ENCODE data around the gene GBX2. TPM values are rescaled to one million over a fixed set of nuclear protein-coding genes. Genes with fewer than 3 reads are reported as not detected.

Gene GBX2
- polyA plus RNA-seq, 1 experiment: not detected

- DNase-seq (ENCODE audit: low read depth, low spot score): no peak
- H3K27ac ChIP-seq (ENCODE audit: low read depth, low read length): no peak overlapping the region
These were observed 10.7 kb upstream of the GBX2 start for GRCh38 chr2:236178890-236179235.

DNA sequence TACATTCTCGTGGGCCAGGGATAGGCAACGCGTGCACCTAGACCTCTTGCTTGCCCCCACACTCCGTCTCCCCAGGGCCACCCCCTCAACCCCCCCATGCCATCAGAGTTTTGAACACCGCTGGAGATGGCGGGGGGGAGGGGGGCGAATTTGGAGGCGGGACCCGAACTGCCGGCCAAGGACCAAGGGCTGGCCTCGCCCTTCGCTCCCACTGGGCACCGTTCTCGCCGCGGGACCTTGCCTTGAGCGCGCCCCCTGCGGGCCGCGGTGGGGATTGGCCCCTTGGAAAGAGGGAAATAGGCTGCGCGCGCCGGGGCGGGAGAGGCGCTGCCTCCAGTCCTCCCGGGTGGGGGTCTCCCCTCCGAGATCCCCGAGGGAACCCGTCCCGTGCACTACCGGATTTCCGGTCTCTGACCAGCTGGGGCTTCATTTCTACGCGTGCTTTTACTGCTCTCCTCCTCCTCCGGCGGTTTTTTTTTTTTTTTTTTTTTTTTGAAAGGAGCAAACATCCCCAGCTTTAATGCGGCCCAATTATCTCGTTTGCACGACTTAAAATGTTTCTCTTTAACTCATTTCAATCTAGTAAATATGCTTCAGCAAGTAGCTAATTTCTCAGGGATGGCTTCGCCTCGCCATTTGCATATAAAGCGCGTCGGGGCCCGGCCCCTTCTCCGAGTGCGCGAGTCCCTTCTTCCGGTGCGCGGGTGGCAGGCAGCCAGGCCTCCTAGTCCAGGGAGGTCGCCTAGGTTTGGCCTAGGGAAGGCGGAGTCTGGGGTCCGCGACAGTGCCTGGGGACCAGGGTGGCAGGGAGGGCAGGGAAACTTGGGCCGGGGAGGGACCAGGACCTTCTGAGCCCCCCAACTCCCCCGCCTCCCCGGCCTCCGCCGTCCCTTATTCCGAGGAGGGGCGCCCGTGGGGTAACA is 10.0 kb upstream of the GBX2 start:
- Histone ChIP-seq H3K27me3 (ENCODE audit: control insufficient read depth, insufficient read depth, low read length) (peaks cover 39% of the 10 kb centered on the region), H3K27ac (ENCODE audit: low read depth, low read length) (no peak overlapping the region), H3K4me3 (ENCODE audit: low read depth, low read length) (peak overlapping the region; percentile 56), H3K9me3 (ENCODE audit: control insufficient read depth, insufficient read depth, low read length) (peaks cover 7% of the 10 kb centered on the region; the same call in 1 of the 2 replicates)
- ChIA-PET POLR2A (no interaction called here), CTCF (interaction anchor here (0.6 to 12.7 kb wide), 33 partner anchors 9 to 1066 kb away, joined by 3 to 368 read pairs (median 4); no protein-coding TSS in a partner anchor)
- no peak for DNase-seq (ENCODE audit: low read depth, low spot score)
- TF ChIP-seq CTCF (IDR thresholded peaks at IDR 0.05; ENCODE audit: low read depth, low read length): peak; percentile 80

More at GRCh38 chr2:236178890-236179235, 10.7 kb upstream of the GBX2 start:
- Histone ChIP-seq H3K9me3 (ENCODE audit: control insufficient read depth, insufficient read depth, low read length) (peaks cover 7% of the 10 kb centered on the region; the same call in 1 of the 2 replicates), H3K27me3 (ENCODE audit: control insufficient read depth, insufficient read depth, low read length) (peaks cover 33% of the 10 kb centered on the region), H3K4me3 (ENCODE audit: low read depth, low read length) (peak overlapping the region; percentile 56)
- ChIA-PET CTCF (interaction anchor here (0.5 to 12.7 kb wide), 25 partner anchors 9 to 1067 kb away, joined by 3 to 368 read pairs (median 5); no protein-coding TSS in a partner anchor), POLR2A (no interaction called here)
- TF ChIP-seq CTCF (IDR thresholded peaks at IDR 0.05; ENCODE audit: low read depth, low read length): no peak

GRCh38 chr2:236177604-236177966 is 9.4 kb upstream of the GBX2 start:
- Histone ChIP-seq H3K4me3 (ENCODE audit: low read depth, low read length) (no peak overlapping the region; the same call in 1 of the 2 replicates), H3K27ac (ENCODE audit: low read depth, low read length) (no peak overlapping the region), H3K9me3 (ENCODE audit: control insufficient read depth, insufficient read depth, low read length) (peaks cover 11% of the 10 kb centered on the region; the same call in 1 of the 2 replicates), H3K27me3 (ENCODE audit: control insufficient read depth, insufficient read depth, low read length) (peaks cover 43% of the 10 kb centered on the region)
- no peak for DNase-seq (ENCODE audit: low read depth, low spot score)
- POLR2A ChIA-PET: no interaction called here
- CTCF ChIA-PET: interaction anchor here (0.5 to 12.7 kb wide), 22 partner anchors 8 to 418 kb away, joined by 3 to 368 read pairs (median 4); no protein-coding TSS in a partner anchor
- peak; percentile 38; the same call in 1 of the 2 replicates for TF ChIP-seq CTCF (IDR thresholded peaks at IDR 0.05; ENCODE audit: low read depth, low read length)

DNA sequence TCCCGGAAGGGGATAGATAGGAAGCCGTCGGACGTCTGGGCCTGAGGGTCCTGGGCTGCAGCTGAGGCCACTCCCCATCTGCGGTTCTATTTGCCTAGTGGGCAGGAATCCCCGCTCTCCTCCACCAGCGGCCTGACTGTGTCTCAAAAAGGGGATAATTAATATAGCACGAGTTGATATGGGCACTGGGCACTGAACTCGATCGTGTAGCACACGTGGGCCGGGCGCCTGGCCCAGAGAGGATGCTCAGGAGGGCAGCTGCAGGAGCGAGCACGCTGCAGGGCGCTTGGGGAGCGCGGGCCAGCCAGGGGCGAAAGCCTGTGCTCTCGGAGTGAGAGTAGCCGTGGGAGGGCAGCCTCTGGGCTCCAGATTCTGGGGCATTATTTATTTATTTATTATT is 8.8 kb upstream of the GBX2 start:
- Histone ChIP-seq H3K4me3 (ENCODE audit: low read depth, low read length) (no peak overlapping the region), H3K27ac (ENCODE audit: low read depth, low read length) (no peak overlapping the region), H3K27me3 (ENCODE audit: control insufficient read depth, insufficient read depth, low read length) (peaks cover 49% of the 10 kb centered on the region), H3K9me3 (ENCODE audit: control insufficient read depth, insufficient read depth, low read length) (peaks cover 12% of the 10 kb centered on the region; the same call in 1 of the 2 replicates)
- ChIA-PET POLR2A (no interaction called here), CTCF (interaction anchor here (0.5 to 12.7 kb wide), 10 partner anchors 8 to 417 kb away, joined by 3 to 368 read pairs (median 6); no protein-coding TSS in a partner anchor)
- no peak for TF ChIP-seq CTCF (IDR thresholded peaks at IDR 0.05; ENCODE audit: low read depth, low read length)
- no peak for DNase-seq (ENCODE audit: low read depth, low spot score)

GRCh38 chr2:236176417-236176816 is 8.2 kb upstream of the GBX2 start:
- DNase-seq (ENCODE audit: low read depth, low spot score): no peak
- H3K27ac ChIP-seq (ENCODE audit: low read depth, low read length): no peak overlapping the region
- H3K9me3 ChIP-seq (ENCODE audit: control insufficient read depth, insufficient read depth, low read length): peaks cover 14% of the 10 kb centered on the region; the same call in 1 of the 2 replicates
- ChIA-PET CTCF (interaction anchor here (0.7 to 12.7 kb wide), 10 partner anchors 10 to 417 kb away, joined by 3 to 368 read pairs (median 5); no protein-coding TSS in a partner anchor), POLR2A (no interaction called here)
- peak; percentile 66 for TF ChIP-seq CTCF (IDR thresholded peaks at IDR 0.05; ENCODE audit: low read depth, low read length)
- peaks cover 54% of the 10 kb centered on the region for H3K27me3 ChIP-seq (ENCODE audit: control insufficient read depth, insufficient read depth, low read length)
- H3K4me3 ChIP-seq (ENCODE audit: low read depth, low read length): no peak overlapping the region

Measured in AG04450 (cell line).